ENCODE results near the gene SOST. TPM values are rescaled to one million over a fixed set of nuclear protein-coding genes. Genes with fewer than 3 reads are reported as not detected.

SOST gene
- total RNA-seq, 1 experiment from 2014 or later, result not detected

GRCh38 chr17:43780135-43780534, 21.5 kb upstream of the SOST start, which contains the start of gene CFAP97D1:
TSS of gene CFAP97D1 (plus strand) at chr17:43780435. CDS start at chr17:43780463, 28 bp downstream.
- Histone ChIP-seq H3K14ac (ENCODE audit: insufficient read depth, low read length) (no peak within 1 kb of the TSS), H4K5ac (ENCODE audit: insufficient read length, low read depth, low read length) (no peak within 1 kb of the TSS), H3K4ac (ENCODE audit: low read depth, low read length) (no peak within 1 kb of the TSS), H3K56ac (ENCODE audit: insufficient read length, low read depth, low read length) (no peak within 1 kb of the TSS), H3K79me2 (ENCODE audit: insufficient read depth, low read length) (no peaks in the 10 kb centered on the region), H3K27me3 (ENCODE audit: insufficient read depth, low read length) (no peaks in the 10 kb centered on the region), H3K79me1 (ENCODE audit: insufficient read depth, low read depth, low read length, poor library complexity, severe bottlenecking) (no peaks in the 10 kb centered on the region), H2AK5ac (ENCODE audit: insufficient read length, low read length) (no peak within 1 kb of the TSS), H4K8ac (replicated peaks; ENCODE audit: insufficient read length, low read depth, low read length) (no peak within 1 kb of the TSS), H3K23ac (ENCODE audit: insufficient read length, low read depth, low read length) (no peak within 1 kb of the TSS), H2BK12ac (ENCODE audit: insufficient read length, low read depth, low read length) (no peak within 1 kb of the TSS), H3T11ph (ENCODE audit: low read length) (no peak within 1 kb of the TSS), H3K4me1 (ENCODE audit: insufficient read depth, low read length) (no peaks in the 10 kb centered on the region), H3K27ac (ENCODE audit: insufficient read length, low read depth, low read length) (no peak within 1 kb of the TSS), H2AFZ (ENCODE audit: low read length) (no peak within 1 kb of the TSS), H3K9ac (ENCODE audit: extremely low read depth, insufficient read length, low read length) (no peak within 1 kb of the TSS), H4K91ac (ENCODE audit: insufficient read length, low read depth, low read length) (no peak within 1 kb of the TSS), H2BK5ac (ENCODE audit: insufficient read length, low read length) (no peak within 1 kb of the TSS), H3K9me3 (ENCODE audit: control insufficient read depth, low read depth, low read length) (no peaks in the 10 kb centered on the region), H2BK15ac (ENCODE audit: low read depth, low read length) (no peak within 1 kb of the TSS), H3K4me2 (ENCODE audit: insufficient read depth, insufficient read length, low read length) (peak within 1 kb of the TSS; percentile 50), H2BK120ac (ENCODE audit: low read depth, low read length, poor library complexity, severe bottlenecking) (no peak within 1 kb of the TSS), H2BK20ac (ENCODE audit: low read depth, low read length, poor library complexity, severe bottlenecking) (no peak within 1 kb of the TSS), H3K18ac (ENCODE audit: insufficient read length, low read depth, low read length) (no peak within 1 kb of the TSS), H3K23me2 (ENCODE audit: insufficient read length, low read depth, low read length, poor library complexity, severe bottlenecking) (peaks cover 5% of the 10 kb centered on the region), H4K20me1 (ENCODE audit: control insufficient read depth, insufficient read depth, insufficient read length) (no peaks in the 10 kb centered on the region)
- Mint-ChIP-seq H3K4me1 (peaks cover 11 to 12% of the 10 kb centered on the region in 2 experiments), H3K4me3 (peak within 1 kb of the TSS; percentile 78 to 80), H3K36me3 (ENCODE audit: insufficient read depth in 1 of 3, low read depth in 3 of 3) (peaks cover 0 to 6% (median 0%) of the 10 kb centered on the region in 3 experiments; a peak in 3 of 7 replicates), H3K27ac (no peak within 1 kb of the TSS), H3K27me3 (ENCODE audit: low read depth) (peaks cover 31% of the 10 kb centered on the region), H3K9me3 (no peaks in the 10 kb centered on the region)
- WGBS (ENCODE audit: extremely low coverage, insufficient read length, low lambda C conversion rate), result no CpG with 5 or more reads among the region's 7 CpGs
- TF ChIP-seq, protein P1, sequence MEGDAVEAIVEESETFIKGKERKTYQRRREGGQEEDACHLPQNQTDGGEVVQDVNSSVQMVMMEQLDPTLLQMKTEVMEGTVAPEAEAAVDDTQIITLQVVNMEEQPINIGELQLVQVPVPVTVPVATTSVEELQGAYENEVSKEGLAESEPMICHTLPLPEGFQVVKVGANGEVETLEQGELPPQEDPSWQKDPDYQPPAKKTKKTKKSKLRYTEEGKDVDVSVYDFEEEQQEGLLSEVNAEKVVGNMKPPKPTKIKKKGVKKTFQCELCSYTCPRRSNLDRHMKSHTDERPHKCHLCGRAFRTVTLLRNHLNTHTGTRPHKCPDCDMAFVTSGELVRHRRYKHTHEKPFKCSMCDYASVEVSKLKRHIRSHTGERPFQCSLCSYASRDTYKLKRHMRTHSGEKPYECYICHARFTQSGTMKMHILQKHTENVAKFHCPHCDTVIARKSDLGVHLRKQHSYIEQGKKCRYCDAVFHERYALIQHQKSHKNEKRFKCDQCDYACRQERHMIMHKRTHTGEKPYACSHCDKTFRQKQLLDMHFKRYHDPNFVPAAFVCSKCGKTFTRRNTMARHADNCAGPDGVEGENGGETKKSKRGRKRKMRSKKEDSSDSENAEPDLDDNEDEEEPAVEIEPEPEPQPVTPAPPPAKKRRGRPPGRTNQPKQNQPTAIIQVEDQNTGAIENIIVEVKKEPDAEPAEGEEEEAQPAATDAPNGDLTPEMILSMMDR (conservative IDR thresholded peaks at IDR 0.05), result no peak
- peak; percentile 32 for DNase-seq

All from H9 (cell line).